GM12892 (cell line): Measurements from ENCODE around the gene TBL1X.

Source experiments
- POLR2A ChIP-seq: IDR thresholded peaks from 2 replicates; pipeline ENCODE4 v1.6.1; 2011; ENCODE audit warnings: low read depth, low read length, control low read depth
- TAF1 ChIP-seq: IDR thresholded peaks from 2 replicates; pipeline ENCODE4 v1.6.1; 2011; ENCODE audit warnings: low read depth, mild to moderate bottlenecking, control low read depth, low read length, borderline replicate concordance

GRCh38 chrX:9501362-9501761 is 36.5 kb downstream of the TBL1X start:
- TF ChIP-seq TAF1 (no peak), POLR2A (no peak)
